Esophagus squamous epithelium (tissue), 4 donors: Measurements from ENCODE around the gene NUP88.

Experiments
- CTCF ChIP-seq, 6 experiments: fragments of 450-650 bp in 4 of 6; fragments of 200-600 bp in 2 of 6; sonication (generic) in 2 of 6; IDR thresholded peaks; one replicate each; pipeline ENCODE4 v1.5.1; 2016 to 2019; ENCODE audit warnings: antibody characterized with exemption in 6 of 6, mild to moderate bottlenecking in 4 of 6, moderate library complexity in 4 of 6
- POLR2A ChIP-seq, 4 donors: fragments of 450-650 bp; IDR thresholded peaks; one replicate each; pipeline ENCODE4 v1.6.1; 2017; ENCODE audit warnings: antibody characterized with exemption in 4 of 4, mild to moderate bottlenecking in 4 of 4, moderate library complexity in 3 of 4

- no peak for TF ChIP-seq CTCF (IDR thresholded peaks at IDR 0.05)
- TF ChIP-seq POLR2A (IDR thresholded peaks at IDR 0.05): no peak
These were observed 6.4 kb upstream of the NUP88 start for GRCh38 chr17:5425826-5426225.
